Cerebellar nuclear complex (tissue), 1 donor: ENCODE results near the gene EMP3.

Experiments
- DNase-seq, 2 experiments: peaks; one replicate each; lab custom pipeline; 2025; lab: John Stamatoyannopoulos, UW

EMP3 gene

GRCh38 chr19:48318286-48318987, 6.9 kb upstream of the EMP3 start:
- no peak for DNase-seq

- DNase-seq, result no peak
Measured at GRCh38 chr19:48319647-48320541, 5.5 kb upstream of the EMP3 start.

GRCh38 chr19:48321372-48321621, 4.1 kb upstream of the EMP3 start:
- DNase-seq, result peak in 1 of 2 experiments; percentile 31

- DNase-seq, result peak in 1 of 2 experiments; percentile 58
Measured at GRCh38 chr19:48321622-48322591, 3.4 kb upstream of the EMP3 start.

- DNase-seq, result no peak
Measured at GRCh38 chr19:48329167-48329891, 4.0 kb downstream of the EMP3 start.

- DNase-seq, result peak; percentile 55 to 68
Measured at GRCh38 chr19:48330012-48330681, 4.8 kb downstream of the EMP3 start.

GRCh38 chr19:48332351-48332661, 7.0 kb downstream of the EMP3 start:
- no peak for DNase-seq

- peak in 1 of 2 experiments; percentile 88 for DNase-seq
Measured at GRCh38 chr19:48332662-48333466, 7.5 kb downstream of the EMP3 start.

- no peak for DNase-seq
Measured at GRCh38 chr19:48333467-48334384, 8.4 kb downstream of the EMP3 start.

- no peak for DNase-seq
Measured at GRCh38 chr19:48338253-48338755, 13.0 kb downstream of the EMP3 start.

GRCh38 chr19:48338802-48339503, 13.6 kb downstream of the EMP3 start:
- no peak for DNase-seq

GRCh38 chr19:48340995-48341394, 15.6 kb downstream of the EMP3 start:
- DNase-seq, result no peak

- DNase-seq, result no peak
Measured at GRCh38 chr19:48341515-48342413, 16.4 kb downstream of the EMP3 start.

GRCh38 chr19:48342414-48342738, 17.0 kb downstream of the EMP3 start:
- no peak for DNase-seq

- DNase-seq, result no peak
Measured at GRCh38 chr19:48342841-48343540, 17.6 kb downstream of the EMP3 start.

GRCh38 chr19:48344892-48345291, 19.5 kb downstream of the EMP3 start:
- no peak for DNase-seq

- no peak for DNase-seq
Measured at GRCh38 chr19:48346191-48346590, 20.8 kb downstream of the EMP3 start.
